GM21619 (cell line): ENCODE data around the gene CDYL.

Experiments used
- ATAC-seq: cut with Tn5 transposase; IDR thresholded peaks from one replicate; pipeline ENCODE4 v1.9.1; 2021; ENCODE audit not compliant: unreplicated experiment

Gene CDYL

GRCh38 chr6:4802312-4802935, 26.2 kb downstream of the CDYL start:
- peak; percentile 65 for ATAC-seq

- ATAC-seq, result no peak
Measured at GRCh38 chr6:4803343-4803744, 27.1 kb downstream of the CDYL start.

GRCh38 chr6:4804095-4804494, 27.9 kb downstream of the CDYL start:
- no peak for ATAC-seq

- no peak for ATAC-seq
Measured at GRCh38 chr6:4805553-4806336, 29.5 kb downstream of the CDYL start.

- ATAC-seq, result no peak
Measured at GRCh38 chr6:4806337-4806725, 30.1 kb downstream of the CDYL start.

- no peak for ATAC-seq
Measured at GRCh38 chr6:4806791-4807190, 30.6 kb downstream of the CDYL start.

- no peak for ATAC-seq
Measured at GRCh38 chr6:4808396-4808795, 32.2 kb downstream of the CDYL start.

GRCh38 chr6:4809999-4810918, 34.1 kb downstream of the CDYL start:
- ATAC-seq, result no peak

- no peak for ATAC-seq
Measured at GRCh38 chr6:4812068-4812467, 35.9 kb downstream of the CDYL start.

- no peak for ATAC-seq
Measured at GRCh38 chr6:4813055-4813454, 36.9 kb downstream of the CDYL start.

GRCh38 chr6:4814212-4814611, 38.0 kb downstream of the CDYL start:
- peak; percentile 90 for ATAC-seq

GRCh38 chr6:4814987-4815386, 38.8 kb downstream of the CDYL start:
- no peak for ATAC-seq

- ATAC-seq, result no peak
Measured at GRCh38 chr6:4815584-4815983, 39.4 kb downstream of the CDYL start.

- no peak for ATAC-seq
Measured at GRCh38 chr6:4816904-4817303, 40.7 kb downstream of the CDYL start.

- no peak for ATAC-seq
Measured at GRCh38 chr6:4817551-4817950, 41.3 kb downstream of the CDYL start.

- no peak for ATAC-seq
Measured at GRCh38 chr6:4818272-4818938, 42.2 kb downstream of the CDYL start.

- no peak for ATAC-seq
Measured at GRCh38 chr6:4819706-4820283, 43.6 kb downstream of the CDYL start.

- ATAC-seq, result no peak
Measured at GRCh38 chr6:4820704-4821276, 44.6 kb downstream of the CDYL start.

- ATAC-seq, result no peak
Measured at GRCh38 chr6:4822476-4822875, 46.3 kb downstream of the CDYL start.

- ATAC-seq, result no peak
Measured at GRCh38 chr6:4828187-4828698, 52.0 kb downstream of the CDYL start.
